HFF-Myc (cell line): Measurements from ENCODE around the gene CLPTM1.

ENCODE experiments used
- DNase-seq: peaks from one replicate; pipeline ENCODE4 v3.0.0-alpha.2; 2011; ENCODE audit warnings: low read depth; ENCODE audit errors: extremely low read depth
- H3K4me3 ChIP-seq: replicated peaks from 2 replicates; pipeline ENCODE4 v1.5.1; 2011; ENCODE audit warnings: low read depth, mild to moderate bottlenecking, control low read depth, low read length
- TF ChIP-seq, protein P1 (sequence below): IDR thresholded peaks from 2 replicates; pipeline ENCODE4 v1.5.1; 2012; ENCODE audit warnings: mild to moderate bottlenecking, low read depth, low read length, control low read depth; ENCODE audit errors: missing control alignments

CLPTM1 gene

DNA sequence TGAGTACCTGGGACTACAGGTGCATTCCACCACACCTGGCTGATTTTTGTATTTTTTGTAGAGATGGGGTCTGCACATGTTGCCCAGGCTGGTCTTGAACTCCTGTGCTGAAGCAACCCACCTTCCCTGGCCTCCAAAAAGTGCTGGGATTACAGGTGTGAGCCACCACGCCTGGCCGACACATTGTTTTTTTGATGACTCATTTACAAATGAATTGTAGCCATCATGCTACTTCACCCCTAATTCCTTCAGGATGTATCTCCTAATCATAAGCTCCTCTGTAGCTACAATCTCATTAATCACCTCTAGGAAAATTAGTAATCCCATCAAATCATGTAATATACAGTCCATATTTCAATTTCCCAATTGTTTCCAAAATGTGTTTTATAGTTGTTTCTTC lies 64.0 kb downstream of the CLPTM1 start:
- DNase-seq, result no peak
- H3K4me3 ChIP-seq, result no peak overlapping the region
- TF ChIP-seq, protein P1, sequence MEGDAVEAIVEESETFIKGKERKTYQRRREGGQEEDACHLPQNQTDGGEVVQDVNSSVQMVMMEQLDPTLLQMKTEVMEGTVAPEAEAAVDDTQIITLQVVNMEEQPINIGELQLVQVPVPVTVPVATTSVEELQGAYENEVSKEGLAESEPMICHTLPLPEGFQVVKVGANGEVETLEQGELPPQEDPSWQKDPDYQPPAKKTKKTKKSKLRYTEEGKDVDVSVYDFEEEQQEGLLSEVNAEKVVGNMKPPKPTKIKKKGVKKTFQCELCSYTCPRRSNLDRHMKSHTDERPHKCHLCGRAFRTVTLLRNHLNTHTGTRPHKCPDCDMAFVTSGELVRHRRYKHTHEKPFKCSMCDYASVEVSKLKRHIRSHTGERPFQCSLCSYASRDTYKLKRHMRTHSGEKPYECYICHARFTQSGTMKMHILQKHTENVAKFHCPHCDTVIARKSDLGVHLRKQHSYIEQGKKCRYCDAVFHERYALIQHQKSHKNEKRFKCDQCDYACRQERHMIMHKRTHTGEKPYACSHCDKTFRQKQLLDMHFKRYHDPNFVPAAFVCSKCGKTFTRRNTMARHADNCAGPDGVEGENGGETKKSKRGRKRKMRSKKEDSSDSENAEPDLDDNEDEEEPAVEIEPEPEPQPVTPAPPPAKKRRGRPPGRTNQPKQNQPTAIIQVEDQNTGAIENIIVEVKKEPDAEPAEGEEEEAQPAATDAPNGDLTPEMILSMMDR, result no peak

DNA sequence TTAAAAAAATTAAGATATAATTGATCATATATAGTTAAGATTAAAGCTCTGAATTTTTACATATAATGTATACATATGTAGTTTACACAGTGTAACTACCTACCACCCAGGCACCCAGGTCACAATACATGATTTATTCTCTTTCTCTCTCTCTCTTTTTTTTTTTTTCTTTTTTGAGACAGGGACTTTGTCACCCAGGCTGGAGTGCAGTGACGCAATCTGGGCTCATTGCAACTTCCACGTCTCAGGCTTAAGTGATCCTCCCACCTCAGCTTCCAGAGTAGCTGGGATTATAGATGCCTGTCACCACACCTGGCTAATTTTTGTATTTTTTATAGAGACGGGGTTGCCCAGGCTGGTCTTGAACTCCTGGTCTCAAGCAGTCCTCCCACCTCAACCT lies 64.9 kb downstream of the CLPTM1 start:
- H3K4me3 ChIP-seq, result no peak overlapping the region
- no peak for DNase-seq
- TF ChIP-seq, protein P1, result no peak

DNA sequence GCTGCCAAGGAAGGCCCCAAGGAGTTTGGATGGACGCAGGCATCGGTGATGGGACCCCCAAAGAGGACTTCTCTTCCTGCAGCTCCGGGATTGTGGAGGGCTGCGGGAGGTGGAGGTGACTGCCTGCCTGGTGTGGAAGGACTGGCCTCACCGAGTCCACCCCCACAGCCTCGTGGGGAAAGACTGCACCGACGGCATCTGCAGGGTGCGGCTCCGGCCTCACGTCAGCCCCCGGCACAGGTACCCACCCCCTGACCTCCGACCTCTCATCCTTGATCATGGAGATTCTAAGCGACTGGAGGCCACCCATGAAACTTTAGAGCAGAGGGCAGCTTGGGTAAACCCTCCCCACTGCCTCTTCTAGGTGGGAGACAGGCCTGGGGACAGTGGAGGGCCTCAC lies 66.8 kb downstream of the CLPTM1 start:
- no peak overlapping the region for H3K4me3 ChIP-seq
- TF ChIP-seq, protein P1, result no peak
- DNase-seq, result no peak

DNA sequence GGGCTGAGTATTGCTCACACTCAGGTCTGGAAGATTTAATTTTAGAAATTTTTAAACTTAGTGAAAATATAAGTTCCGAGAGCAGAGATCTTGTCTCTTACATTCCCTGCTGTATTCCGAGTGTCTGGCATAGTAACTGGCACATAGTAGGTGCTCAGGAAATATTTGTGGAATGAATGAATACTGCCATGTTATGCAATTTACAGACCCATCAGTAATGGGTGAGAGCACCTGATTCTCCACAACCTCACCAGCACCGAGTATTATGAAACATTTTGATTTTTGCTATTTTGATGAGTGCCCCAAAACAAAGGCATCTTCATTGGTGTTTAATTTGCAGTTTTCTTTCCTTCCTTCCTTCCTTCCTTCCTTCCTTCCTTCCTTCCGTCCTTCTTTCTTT lies 67.9 kb downstream of the CLPTM1 start:
- H3K4me3 ChIP-seq, result no peak overlapping the region
- DNase-seq, result no peak
- TF ChIP-seq, protein P1, result no peak

DNA sequence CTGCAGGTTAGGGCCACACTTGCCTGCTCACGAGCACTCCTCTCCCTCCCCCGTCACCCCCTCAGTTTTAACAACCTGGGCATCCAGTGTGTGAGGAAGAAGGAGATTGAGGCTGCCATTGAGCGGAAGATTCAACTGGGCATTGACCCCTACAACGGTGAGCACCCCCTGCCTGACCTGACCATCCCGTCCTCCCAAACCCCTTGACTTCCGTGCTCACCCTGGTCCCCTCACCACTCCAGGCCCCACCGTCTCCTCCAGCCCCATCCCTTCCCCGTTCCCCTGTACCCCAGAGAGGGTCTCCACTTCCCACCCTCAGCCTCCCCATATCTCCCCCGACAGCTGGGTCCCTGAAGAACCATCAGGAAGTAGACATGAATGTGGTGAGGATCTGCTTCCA lies 70.1 kb downstream of the CLPTM1 start:
- TF ChIP-seq, protein P1, result no peak
- no peak overlapping the region for H3K4me3 ChIP-seq
- no peak for DNase-seq

DNA sequence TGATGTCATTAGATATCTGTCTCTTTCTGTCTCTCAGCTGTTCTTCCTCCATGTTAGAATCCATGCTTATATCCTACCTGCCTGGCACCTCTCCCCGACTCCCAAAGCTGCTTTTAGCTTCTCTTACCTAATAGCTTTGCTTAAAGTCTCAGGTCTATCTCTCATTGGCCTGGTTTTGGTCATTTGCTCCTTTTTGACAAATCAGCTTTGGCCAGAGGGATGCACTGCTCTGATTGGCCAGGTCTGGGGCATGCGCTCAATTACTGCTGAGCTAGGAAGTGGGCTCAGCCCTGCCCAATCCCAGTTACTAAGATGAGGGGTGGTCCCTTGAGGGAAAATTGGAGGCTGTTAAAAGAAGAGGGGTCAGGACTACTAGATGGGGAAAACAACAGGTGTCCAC lies 72.2 kb downstream of the CLPTM1 start:
- DNase-seq, result no peak
- TF ChIP-seq, protein P1, result no peak
- H3K4me3 ChIP-seq, result no peak overlapping the region

DNA sequence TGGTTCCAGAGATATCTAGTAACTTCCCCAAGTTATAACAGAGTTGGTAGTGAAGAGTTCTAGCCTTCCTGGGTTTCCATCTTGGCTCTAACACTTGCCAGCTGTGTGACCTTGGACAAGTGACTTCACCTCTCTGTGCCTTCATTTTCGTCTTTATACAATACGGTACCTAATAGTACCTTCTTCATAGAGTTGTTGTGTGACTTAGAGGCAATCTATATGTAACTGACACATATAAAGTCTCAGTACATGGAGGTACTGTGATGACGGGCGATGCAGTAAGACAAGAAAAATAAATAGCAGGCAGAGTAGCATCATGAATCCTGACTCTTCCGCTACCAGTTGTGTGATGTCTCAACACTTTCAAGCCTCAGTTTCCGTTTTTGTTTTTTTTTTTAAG lies 75.6 kb downstream of the CLPTM1 start:
- no peak overlapping the region for H3K4me3 ChIP-seq
- TF ChIP-seq, protein P1, result no peak
- no peak for DNase-seq
